Measurements from ENCODE around the gene DLX3.

Gene DLX3

GRCh38 chr17:49963309-49963625, 31.8 kb downstream of the DLX3 start:
- Histone ChIP-seq H3K27ac (ENCODE audit: poor library complexity, severe bottlenecking) (no peak overlapping the region), H3K9me3 (ENCODE audit: severe bottlenecking) (no peaks in the 10 kb centered on the region), H3K4me1 (ENCODE audit: insufficient read depth, poor library complexity, severe bottlenecking) (peaks cover 9% of the 10 kb centered on the region), H3K4me3 (ENCODE audit: severe bottlenecking) (no peak overlapping the region), H3K36me3 (ENCODE audit: low read depth) (no peaks in the 10 kb centered on the region), H3K27me3 (ENCODE audit: insufficient read depth, poor library complexity, severe bottlenecking) (peaks cover 52% of the 10 kb centered on the region)
- ATAC-seq (ENCODE audit: low read depth) (no peak), DNase-seq (ENCODE audit: low spot score) (no peak)
- TF ChIP-seq CTCF (IDR thresholded peaks at IDR 0.05; ENCODE audit: poor library complexity, severe bottlenecking), result no peak

GRCh38 chr17:49962599-49963308, 32.3 kb downstream of the DLX3 start:
- TF ChIP-seq CTCF (IDR thresholded peaks at IDR 0.05; ENCODE audit: poor library complexity, severe bottlenecking), result no peak
- Histone ChIP-seq H3K27me3 (ENCODE audit: insufficient read depth, poor library complexity, severe bottlenecking) (peaks cover 47% of the 10 kb centered on the region), H3K4me3 (ENCODE audit: severe bottlenecking) (no peak overlapping the region), H3K27ac (ENCODE audit: poor library complexity, severe bottlenecking) (no peak overlapping the region), H3K36me3 (ENCODE audit: low read depth) (no peaks in the 10 kb centered on the region), H3K9me3 (ENCODE audit: severe bottlenecking) (no peaks in the 10 kb centered on the region), H3K4me1 (ENCODE audit: insufficient read depth, poor library complexity, severe bottlenecking) (peaks cover 9% of the 10 kb centered on the region)
- DNase-seq (ENCODE audit: low spot score), result no peak
- ATAC-seq (ENCODE audit: low read depth), result no peak

- ATAC-seq (ENCODE audit: low read depth) (peak; percentile 81), DNase-seq (ENCODE audit: low spot score) (no peak)
- Histone ChIP-seq H3K9me3 (ENCODE audit: severe bottlenecking) (no peaks in the 10 kb centered on the region), H3K4me1 (ENCODE audit: insufficient read depth, poor library complexity, severe bottlenecking) (peaks cover 9% of the 10 kb centered on the region), H3K27me3 (ENCODE audit: insufficient read depth, poor library complexity, severe bottlenecking) (peaks cover 13% of the 10 kb centered on the region), H3K4me3 (ENCODE audit: severe bottlenecking) (no peak overlapping the region), H3K27ac (ENCODE audit: poor library complexity, severe bottlenecking) (no peak overlapping the region), H3K36me3 (ENCODE audit: low read depth) (no peaks in the 10 kb centered on the region)
- no peak for TF ChIP-seq CTCF (IDR thresholded peaks at IDR 0.05; ENCODE audit: poor library complexity, severe bottlenecking)
Measured at GRCh38 chr17:49959183-49959935, 35.7 kb downstream of the DLX3 start.

GRCh38 chr17:49958723-49959122, 36.3 kb downstream of the DLX3 start:
- TF ChIP-seq CTCF (IDR thresholded peaks at IDR 0.05; ENCODE audit: poor library complexity, severe bottlenecking), result no peak
- Histone ChIP-seq H3K27me3 (ENCODE audit: insufficient read depth, poor library complexity, severe bottlenecking) (peaks cover 7% of the 10 kb centered on the region), H3K4me3 (ENCODE audit: severe bottlenecking) (no peak overlapping the region), H3K4me1 (ENCODE audit: insufficient read depth, poor library complexity, severe bottlenecking) (peaks cover 9% of the 10 kb centered on the region), H3K27ac (ENCODE audit: poor library complexity, severe bottlenecking) (no peak overlapping the region), H3K36me3 (ENCODE audit: low read depth) (no peaks in the 10 kb centered on the region), H3K9me3 (ENCODE audit: severe bottlenecking) (no peaks in the 10 kb centered on the region)
- DNase-seq (ENCODE audit: low spot score), result no peak
- no peak for ATAC-seq (ENCODE audit: low read depth)

- Histone ChIP-seq H3K4me3 (ENCODE audit: severe bottlenecking) (no peak overlapping the region), H3K36me3 (ENCODE audit: low read depth) (no peaks in the 10 kb centered on the region), H3K27me3 (ENCODE audit: insufficient read depth, poor library complexity, severe bottlenecking) (no peaks in the 10 kb centered on the region), H3K9me3 (ENCODE audit: severe bottlenecking) (no peaks in the 10 kb centered on the region), H3K4me1 (ENCODE audit: insufficient read depth, poor library complexity, severe bottlenecking) (peaks cover 12% of the 10 kb centered on the region), H3K27ac (ENCODE audit: poor library complexity, severe bottlenecking) (no peak overlapping the region)
- no peak for DNase-seq (ENCODE audit: low spot score)
- no peak for TF ChIP-seq CTCF (IDR thresholded peaks at IDR 0.05; ENCODE audit: poor library complexity, severe bottlenecking)
- no peak for ATAC-seq (ENCODE audit: low read depth)
Measured at GRCh38 chr17:49957350-49957749, 37.7 kb downstream of the DLX3 start.

Data from RWPE2 (cell line).